Stomach (tissue), 4 donors: ENCODE data around the gene KBTBD12.

Experiments
- CTCF ChIP-seq, 7 experiments: fragments of 450-650 bp in 4 of 7; fragments of 200-600 bp in 3 of 7; sonication (generic) in 3 of 7; IDR thresholded peaks; one replicate each; pipeline ENCODE4 v1.5.1; 2016 to 2019; ENCODE audit warnings: antibody characterized with exemption in 7 of 7, control low read depth in 2 of 7, mild to moderate bottlenecking in 1 of 7
- EP300 ChIP-seq: sonication (generic); formaldehyde crosslinking; IDR thresholded peaks from one replicate; pipeline ENCODE4 v1.6.1; 2017; ENCODE audit warnings: antibody characterized with exemption
- POLR2AphosphoS5 ChIP-seq, 3 donors: sonication (generic); formaldehyde crosslinking; IDR thresholded peaks; one replicate each; pipeline ENCODE4 v1.6.1; 2016; ENCODE audit warnings: antibody characterized with exemption in 3 of 3

- TF ChIP-seq CTCF (IDR thresholded peaks at IDR 0.05) (no peak), EP300 (no peak), POLR2AphosphoS5 (IDR thresholded peaks at IDR 0.05) (no peak)
Measured at GRCh38 chr3:127986803-127987202, 71.8 kb downstream of the KBTBD12 start.
